Gastroesophageal sphincter (tissue), 4 donors: ENCODE results near the gene HNRNPM. TPM values are rescaled to one million over a fixed set of nuclear protein-coding genes. Genes with fewer than 3 reads are reported as not detected.
A peak's percentile ranks its signal among the peaks of the same experiment; 100 is the strongest.

Experiments
- ATAC-seq: fragments of 150-250 bp; one replicate; pipeline ENCODE4 v1.9.1; 2016; ENCODE audit warnings: mild to moderate bottlenecking, moderate library complexity
- H3K27ac ChIP-seq, 4 donors: fragments of 200-600 bp; sonication (generic) in 3 of 4; 1 replicate in 3 of 4; 2 replicates in 1 of 4; pipeline ENCODE4 v1.5.1; 2016 to 2019
- H3K27me3 ChIP-seq: fragments of 200-600 bp; sonication (generic); one replicate; pipeline ENCODE4 v1.5.1; 2019
- H3K36me3 ChIP-seq, 2 donors: fragments of 200-600 bp; sonication (generic); one replicate each; pipeline ENCODE4 v1.5.1; 2019; ENCODE audit warnings: control low read depth in 1 of 2
- H3K4me1 ChIP-seq, 3 donors: fragments of 200-600 bp; sonication (generic); 1 replicate in 2 of 3; 2 replicates in 1 of 3; pipeline ENCODE4 v1.5.1; 2016 to 2019; ENCODE audit warnings: control low read depth in 2 of 3
- H3K4me3 ChIP-seq, 2 donors: fragments of 200-600 bp; sonication (generic); one replicate each; pipeline ENCODE4 v1.5.1; 2019; ENCODE audit warnings: mild to moderate bottlenecking in 1 of 2, moderate library complexity in 1 of 2
- H3K9me3 ChIP-seq, 3 donors: fragments of 200-600 bp; sonication (generic); one replicate each; pipeline ENCODE4 v1.5.1; 2017 to 2019; ENCODE audit warnings: control low read depth in 2 of 3
- EP300 ChIP-seq: sonication (generic); formaldehyde crosslinking; IDR thresholded peaks from one replicate; pipeline ENCODE4 v1.6.1; 2017; ENCODE audit warnings: antibody characterized with exemption, mild to moderate bottlenecking
- POLR2A ChIP-seq, 2 donors: fragments of 450-650 bp; IDR thresholded peaks; one replicate each; pipeline ENCODE4 v1.6.1; 2017; ENCODE audit warnings: antibody characterized with exemption in 2 of 2, mild to moderate bottlenecking in 2 of 2, moderate library complexity in 1 of 2
- POLR2AphosphoS5 ChIP-seq: sonication (generic); formaldehyde crosslinking; IDR thresholded peaks from one replicate; pipeline ENCODE4 v1.6.1; 2017; ENCODE audit warnings: antibody characterized with exemption
- WGBS, 2 donors: methylation state at CpG; one replicate each; pipeline ENCODE4 v1.1.5; 2018; ENCODE audit warnings: low coverage in 1 of 2; 5-methylcytosine and 5-hydroxymethylcytosine counted together
- total RNA-seq, 4 donors: library from RNA; depleted of rRNA; stranded (reverse); fragments of >200 nt; gene quantifications; one replicate each; pipeline ENCODE4 v1.1.0, GENCODE V29; 2016
- TF ChIP-seq, protein P1 (sequence below), 4 experiments: fragments of 200-600 bp in 2 of 4; fragments of 450-650 bp in 2 of 4; sonication (generic) in 1 of 4; IDR thresholded peaks; one replicate each; pipeline ENCODE4 v1.5.1; 2017 to 2019; ENCODE audit warnings: antibody characterized with exemption in 4 of 4, mild to moderate bottlenecking in 2 of 4, moderate library complexity in 2 of 4

Gene HNRNPM
- total RNA-seq, 4 donors from 2014 or later = 75.1 to 120 (median 101) TPM

DNA sequence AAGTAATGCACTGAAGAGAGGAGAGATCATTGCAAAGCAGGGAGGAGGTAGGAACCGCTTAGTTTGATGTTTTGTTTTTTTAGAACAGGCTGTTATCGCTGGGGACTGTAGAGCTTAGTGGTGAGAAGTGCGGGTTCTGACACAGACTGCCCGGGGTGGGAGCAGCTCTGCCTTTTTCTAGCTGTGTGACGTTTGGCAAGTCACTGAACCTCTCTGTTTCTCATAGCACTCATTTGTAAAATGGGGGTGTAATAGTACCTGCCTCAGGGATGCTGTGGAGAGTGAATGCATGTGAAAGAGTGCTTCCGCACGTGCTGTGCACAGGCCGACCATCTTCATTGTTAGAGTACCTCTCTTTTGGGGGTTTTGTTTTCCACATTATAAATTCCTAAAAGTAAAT is 38.4 kb downstream of the HNRNPM start:
- Histone ChIP-seq H3K4me3 (no peak overlapping the region), H3K27ac (no peak overlapping the region), H3K27me3 (no peaks in the 10 kb centered on the region), H3K9me3 (no peaks in the 10 kb centered on the region), H3K4me1 (peaks cover 0 to 63% (median 9%) of the 10 kb centered on the region in 3 donors), H3K36me3 (peaks cover 0 to 86% of the 10 kb centered on the region in 2 donors)
- TF ChIP-seq, protein P1, sequence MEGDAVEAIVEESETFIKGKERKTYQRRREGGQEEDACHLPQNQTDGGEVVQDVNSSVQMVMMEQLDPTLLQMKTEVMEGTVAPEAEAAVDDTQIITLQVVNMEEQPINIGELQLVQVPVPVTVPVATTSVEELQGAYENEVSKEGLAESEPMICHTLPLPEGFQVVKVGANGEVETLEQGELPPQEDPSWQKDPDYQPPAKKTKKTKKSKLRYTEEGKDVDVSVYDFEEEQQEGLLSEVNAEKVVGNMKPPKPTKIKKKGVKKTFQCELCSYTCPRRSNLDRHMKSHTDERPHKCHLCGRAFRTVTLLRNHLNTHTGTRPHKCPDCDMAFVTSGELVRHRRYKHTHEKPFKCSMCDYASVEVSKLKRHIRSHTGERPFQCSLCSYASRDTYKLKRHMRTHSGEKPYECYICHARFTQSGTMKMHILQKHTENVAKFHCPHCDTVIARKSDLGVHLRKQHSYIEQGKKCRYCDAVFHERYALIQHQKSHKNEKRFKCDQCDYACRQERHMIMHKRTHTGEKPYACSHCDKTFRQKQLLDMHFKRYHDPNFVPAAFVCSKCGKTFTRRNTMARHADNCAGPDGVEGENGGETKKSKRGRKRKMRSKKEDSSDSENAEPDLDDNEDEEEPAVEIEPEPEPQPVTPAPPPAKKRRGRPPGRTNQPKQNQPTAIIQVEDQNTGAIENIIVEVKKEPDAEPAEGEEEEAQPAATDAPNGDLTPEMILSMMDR (IDR thresholded peaks at IDR 0.05) = no peak
- TF ChIP-seq EP300 = no peak
- no peak for TF ChIP-seq POLR2AphosphoS5
- TF ChIP-seq POLR2A (IDR thresholded peaks at IDR 0.05) = no peak
- WGBS, 2 donors = 86 to 93% methylated on average over 4 to 8 of the region's 8 CpGs
- no peak for ATAC-seq

DNA sequence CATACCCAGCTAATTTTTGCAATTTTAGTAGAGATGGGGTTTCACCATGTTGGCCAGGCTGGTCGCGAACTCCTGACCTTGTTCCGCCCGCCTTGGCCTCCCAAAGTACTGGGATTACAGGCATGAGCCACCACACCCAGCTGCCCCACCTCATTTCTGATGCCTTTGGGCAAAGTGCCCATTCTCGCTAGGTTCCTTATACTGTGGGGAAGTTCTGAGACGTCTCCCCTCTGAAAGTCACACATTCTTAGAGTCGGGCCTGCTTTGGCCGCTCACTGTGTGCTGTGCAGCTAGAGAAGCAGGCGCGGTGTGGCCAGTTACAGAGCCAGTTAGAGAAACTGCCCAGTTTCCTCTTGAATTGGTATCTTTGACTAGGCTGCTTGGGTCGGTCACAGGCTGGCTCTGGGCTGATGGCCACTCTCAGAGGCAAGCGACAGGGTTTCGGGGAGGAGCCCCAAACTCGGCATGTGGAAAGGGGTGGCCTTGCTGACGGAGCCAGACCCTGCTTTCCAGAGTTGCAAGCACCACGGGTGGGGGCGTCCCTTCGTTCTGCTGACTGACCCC is 39.6 kb downstream of the HNRNPM start:
- peak; percentile 46 for ATAC-seq

DNA sequence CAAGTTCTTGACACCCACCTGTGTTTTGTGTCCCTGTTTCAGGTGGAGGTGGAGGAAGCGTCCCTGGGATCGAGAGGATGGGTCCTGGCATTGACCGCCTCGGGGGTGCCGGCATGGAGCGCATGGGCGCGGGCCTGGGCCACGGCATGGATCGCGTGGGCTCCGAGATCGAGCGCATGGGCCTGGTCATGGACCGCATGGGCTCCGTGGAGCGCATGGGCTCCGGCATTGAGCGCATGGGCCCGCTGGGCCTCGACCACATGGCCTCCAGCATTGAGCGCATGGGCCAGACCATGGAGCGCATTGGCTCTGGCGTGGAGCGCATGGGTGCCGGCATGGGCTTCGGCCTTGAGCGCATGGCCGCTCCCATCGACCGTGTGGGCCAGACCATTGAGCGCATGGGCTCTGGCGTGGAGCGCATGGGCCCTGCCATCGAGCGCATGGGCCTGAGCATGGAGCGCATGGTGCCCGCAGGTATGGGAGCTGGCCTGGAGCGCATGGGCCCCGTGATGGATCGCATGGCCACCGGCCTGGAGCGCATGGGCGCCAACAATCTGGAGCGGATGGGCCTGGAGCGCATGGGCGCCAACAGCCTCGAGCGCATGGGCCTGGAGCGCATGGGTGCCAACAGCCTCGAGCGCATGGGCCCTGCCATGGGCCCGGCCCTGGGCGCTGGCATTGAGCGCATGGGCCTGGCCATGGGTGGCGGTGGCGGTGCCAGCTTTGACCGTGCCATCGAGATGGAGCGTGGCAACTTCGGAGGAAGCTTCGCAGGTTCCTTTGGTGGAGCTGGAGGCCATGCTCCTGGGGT is 41.0 kb downstream of the HNRNPM start:
- peaks cover 0 to 98% of the 10 kb centered on the region in 2 donors for H3K36me3 ChIP-seq
- no peaks in the 10 kb centered on the region for H3K9me3 ChIP-seq
- no peak overlapping the region for H3K4me3 ChIP-seq
- no peak overlapping the region for H3K27ac ChIP-seq
- TF ChIP-seq, protein P1 (IDR thresholded peaks at IDR 0.05) = no peak
- TF ChIP-seq POLR2A (IDR thresholded peaks at IDR 0.05) (no peak), POLR2AphosphoS5 (no peak), EP300 (no peak)
- peaks cover 0 to 40% (median 3%) of the 10 kb centered on the region in 3 donors for H3K4me1 ChIP-seq
- H3K27me3 ChIP-seq = no peaks in the 10 kb centered on the region
- 100% methylated on average over 8 of the region's 62 CpGs; no CpG with 5 or more reads in 1 of the 2 donors for WGBS, 2 donors
- ATAC-seq = no peak

More for the DNA sequence above, 39.6 kb downstream of the HNRNPM start:
- H3K36me3 ChIP-seq = peaks cover 0 to 91% of the 10 kb centered on the region in 2 donors
- no peaks in the 10 kb centered on the region for H3K27me3 ChIP-seq
- H3K4me1 ChIP-seq = peaks cover 0 to 52% (median 3%) of the 10 kb centered on the region in 3 donors
- H3K4me3 ChIP-seq = no peak overlapping the region
- H3K9me3 ChIP-seq = no peaks in the 10 kb centered on the region
- 60 to 80% methylated on average over 2 to 3 of the region's 18 CpGs for WGBS, 2 donors
- H3K27ac ChIP-seq = peak overlapping the region in 2 of 4 donors; percentile 14 to 29
- TF ChIP-seq, protein P1 (IDR thresholded peaks at IDR 0.05) = no peak
- TF ChIP-seq POLR2A (IDR thresholded peaks at IDR 0.05) (no peak), EP300 (no peak), POLR2AphosphoS5 (no peak)

DNA sequence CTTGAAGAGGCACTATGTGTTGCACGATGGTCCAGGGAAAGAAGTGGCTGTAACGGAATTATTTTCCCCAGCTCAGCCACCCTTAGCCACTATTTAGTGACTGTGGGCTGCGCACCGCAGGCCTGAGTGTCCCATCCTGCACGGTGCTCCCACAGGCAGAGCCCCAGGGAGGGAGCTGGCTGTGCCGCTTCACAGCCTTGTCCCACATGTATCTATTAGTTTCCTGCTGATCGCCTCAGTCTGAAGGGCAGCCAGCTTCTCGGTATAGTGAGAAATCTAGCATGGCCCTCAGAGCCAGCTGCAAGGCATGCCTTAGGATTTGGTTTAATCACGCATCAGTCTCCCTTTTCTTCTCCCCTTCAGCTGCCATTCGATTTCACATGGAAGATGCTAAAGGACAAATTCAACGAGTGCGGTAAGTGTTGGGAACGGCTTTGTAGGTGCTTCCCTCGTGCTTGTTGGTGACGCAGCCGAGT is 41.9 kb downstream of the HNRNPM start:
- peak overlapping the region in 2 of 4 donors; percentile 17 to 33 for H3K27ac ChIP-seq
- no peaks in the 10 kb centered on the region for H3K27me3 ChIP-seq
- ATAC-seq = no peak
- WGBS, 2 donors = 73 to 89% methylated on average over 4 to 15 of the region's 16 CpGs
- peaks cover 0 to 97% of the 10 kb centered on the region in 2 donors for H3K36me3 ChIP-seq
- H3K4me3 ChIP-seq = no peak overlapping the region
- H3K9me3 ChIP-seq = no peaks in the 10 kb centered on the region
- TF ChIP-seq EP300 (no peak), POLR2A (IDR thresholded peaks at IDR 0.05) (no peak)
- TF ChIP-seq, protein P1 (IDR thresholded peaks at IDR 0.05) = no peak
- peaks cover 0 to 31% (median 0%) of the 10 kb centered on the region in 3 donors for H3K4me1 ChIP-seq
